Adrenal gland (tissue), 12 donors: ENCODE measurements around the gene NIP7. TPM values are rescaled to one million over a fixed set of nuclear protein-coding genes. Genes with fewer than 3 reads are reported as not detected.

ENCODE experiments used
- DNase-seq, 7 donors: peaks; one replicate each; pipeline ENCODE4 v3.0.0-alpha.2; 2019 to 2020
- H3K27ac ChIP-seq, 5 donors: fragments of 200-600 bp; sonication (generic) in 4 of 5; 1 replicate in 3 of 5; 2 replicates in 2 of 5; pipeline versions ENCODE4 v1.5.1 to v1.8.0; 2016 to 2020; ENCODE audit warnings: mild to moderate bottlenecking in 1 of 5
- H3K27me3 ChIP-seq: fragments of 200-600 bp; 2 replicates; pipeline ENCODE4 v1.8.0; 2021
- H3K36me3 ChIP-seq, 2 donors: fragments of 200-600 bp; replicated peaks in 1 of 2; 1 replicate in 1 of 2; 2 replicates in 1 of 2; pipeline versions ENCODE4 v1.5.1 to v1.8.0; 2018 to 2022
- H3K4me1 ChIP-seq, 2 donors: fragments of 200-600 bp; replicated peaks in 1 of 2; 1 replicate in 1 of 2; 2 replicates in 1 of 2; pipeline versions ENCODE4 v1.5.1 to v1.8.0; 2018 to 2021
- H3K4me3 ChIP-seq, 4 donors: fragments of 200-600 bp; sonication (generic) in 3 of 4; one replicate each; pipeline ENCODE4 v1.5.1; 2016 to 2018
- H3K9me3 ChIP-seq, 3 donors: fragments of 200-600 bp; sonication (generic) in 1 of 3; replicated peaks in 1 of 3; 1 replicate in 2 of 3; 2 replicates in 1 of 3; pipeline versions ENCODE4 v1.5.1 to v1.8.0; 2016 to 2021
- POLR2A ChIP-seq, 2 donors: fragments of 450-650 bp; IDR thresholded peaks; one replicate each; pipeline ENCODE4 v1.6.1; 2017; ENCODE audit warnings: antibody characterized with exemption in 2 of 2, mild to moderate bottlenecking in 2 of 2, moderate library complexity in 1 of 2
- WGBS, 4 donors: extraction: QIAGEN DNeasy Blood & Tissue Kit in 2 of 4; methylation state at CpG; one replicate each; pipeline versions ENCODE4 v1.1.5 to v1.1.7; 2013 to 2017; 5-methylcytosine and 5-hydroxymethylcytosine counted together
- intact Hi-C, 2 donors: fragments of 100-400 bp; cut with DNase I; formaldehyde crosslinking; loops; one replicate each; pipeline versions ENCODE4 v1.14.1 to v1.15.0; 2022 to 2023
- polyA plus RNA-seq, 3 donors: library from polyadenylated mRNA; stranded (reverse); fragments of 200-250 nt in 2 of 3; fragments of 350-450 nt in 1 of 3; fragmentation: Illumina TruSeq in 1 of 3; extraction: RNeasy Lipid Tissue Mini Kit (QIAGEN cat#74804) in 1 of 3; gene quantifications; one replicate each; pipeline ENCODE4 v1.2.3, GENCODE V29; 2013 to 2014
- total RNA-seq, 9 donors: library from RNA; depleted of rRNA in 4 of 9; stranded (reverse); fragments of >200 nt in 4 of 9; fragments of 120-200 nt in 1 of 9; fragmentation: NEBNext Ultra II Directional in 1 of 9; extraction: Animal tissue kit (Norgen Biotek cat#: 25700) in 1 of 9; gene quantifications; one replicate each; pipeline versions ENCODE4 v1.1.0 to v1.2.4, GENCODE V29; 2013 to 2023
- TF ChIP-seq, protein P1 (sequence below), 6 experiments: fragments of 450-650 bp in 4 of 6; fragments of 200-600 bp in 2 of 6; sonication (generic) in 1 of 6; IDR thresholded peaks; 1 replicate in 5 of 6; 2 replicates in 1 of 6; pipeline versions ENCODE4 v1.5.1 to v1.8.0; 2016 to 2021; ENCODE audit warnings: antibody characterized with exemption in 6 of 6, mild to moderate bottlenecking in 2 of 6, moderate library complexity in 1 of 6
- donor health status: healthy with polysubstance abuse.
- donor health status: Bipolar disorder and iron deficiency.
- donor health status: DM: yes; HTN: yes; CAD: no.
- donor health status: DM: no; HTN: no; CAD: no.
- donor health status: DM: no; HTN: no; CAD: no.
- donor health status: DM: yes; HTN: yes; CAD: no.

The NIP7 gene
- total and polyA plus RNA-seq, 12 donors = 10.5 to 38.0 (median 21.6) TPM

DNA sequence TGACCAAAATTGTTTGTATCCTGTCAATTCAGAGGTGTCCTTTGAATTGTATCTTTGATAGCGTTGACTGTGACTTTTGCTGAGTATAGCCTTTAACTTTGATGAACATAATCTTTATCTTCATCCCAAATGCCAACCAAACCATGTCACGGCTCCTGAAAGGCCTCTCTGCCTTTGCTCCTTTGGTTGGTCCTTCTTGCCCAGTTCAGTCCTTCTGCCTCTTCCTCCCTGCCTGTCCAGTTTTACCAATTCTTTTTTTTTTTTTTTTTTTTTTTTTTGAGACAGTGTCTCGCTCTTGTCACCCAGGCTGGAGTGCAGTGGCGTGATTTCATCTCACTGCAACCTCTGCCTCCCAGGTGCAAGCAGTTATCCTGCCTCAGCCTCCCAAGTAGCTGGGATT, 41.3 kb upstream of the NIP7 start:
- H3K36me3 ChIP-seq = peaks cover 0 to 21% of the 10 kb centered on the region in 2 donors
- no peaks in the 10 kb centered on the region for H3K4me1 ChIP-seq
- H3K27ac ChIP-seq = no peak overlapping the region
- TF ChIP-seq POLR2A (IDR thresholded peaks at IDR 0.05) = no peak
- TF ChIP-seq, protein P1, sequence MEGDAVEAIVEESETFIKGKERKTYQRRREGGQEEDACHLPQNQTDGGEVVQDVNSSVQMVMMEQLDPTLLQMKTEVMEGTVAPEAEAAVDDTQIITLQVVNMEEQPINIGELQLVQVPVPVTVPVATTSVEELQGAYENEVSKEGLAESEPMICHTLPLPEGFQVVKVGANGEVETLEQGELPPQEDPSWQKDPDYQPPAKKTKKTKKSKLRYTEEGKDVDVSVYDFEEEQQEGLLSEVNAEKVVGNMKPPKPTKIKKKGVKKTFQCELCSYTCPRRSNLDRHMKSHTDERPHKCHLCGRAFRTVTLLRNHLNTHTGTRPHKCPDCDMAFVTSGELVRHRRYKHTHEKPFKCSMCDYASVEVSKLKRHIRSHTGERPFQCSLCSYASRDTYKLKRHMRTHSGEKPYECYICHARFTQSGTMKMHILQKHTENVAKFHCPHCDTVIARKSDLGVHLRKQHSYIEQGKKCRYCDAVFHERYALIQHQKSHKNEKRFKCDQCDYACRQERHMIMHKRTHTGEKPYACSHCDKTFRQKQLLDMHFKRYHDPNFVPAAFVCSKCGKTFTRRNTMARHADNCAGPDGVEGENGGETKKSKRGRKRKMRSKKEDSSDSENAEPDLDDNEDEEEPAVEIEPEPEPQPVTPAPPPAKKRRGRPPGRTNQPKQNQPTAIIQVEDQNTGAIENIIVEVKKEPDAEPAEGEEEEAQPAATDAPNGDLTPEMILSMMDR (IDR thresholded peaks at IDR 0.05) = no peak
- no peak for DNase-seq
- intact Hi-C loops = loop anchor here in 1 of 2 donors (10.0 kb wide), 1 partner anchor 143 kb away; no protein-coding TSS in a partner anchor
- no peak overlapping the region for H3K4me3 ChIP-seq
- WGBS, 4 donors = 93 to 100% (median 99%) methylated on average over 4 of the region's 4 CpGs
- H3K9me3 ChIP-seq = no peaks in the 10 kb centered on the region
- no peaks in the 10 kb centered on the region for H3K27me3 ChIP-seq

DNA sequence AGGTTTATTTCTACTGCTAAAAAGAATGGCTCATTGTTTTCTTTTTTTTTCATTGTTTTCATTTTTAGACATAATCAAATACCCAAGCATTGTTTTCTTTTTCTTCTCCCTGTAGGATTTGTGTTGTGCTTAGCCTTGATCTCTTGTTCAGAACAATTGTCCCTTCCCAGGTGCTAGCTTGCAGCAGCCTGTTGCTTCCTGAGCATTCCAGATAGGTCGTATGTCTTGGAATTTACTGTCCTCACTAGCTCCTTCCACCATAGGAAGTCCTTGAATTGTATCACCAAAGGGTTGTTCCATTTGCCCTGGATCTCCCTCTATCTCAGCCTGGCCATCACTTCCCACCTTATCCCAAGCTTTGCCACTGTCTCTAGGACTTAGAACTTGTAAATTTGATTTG, 38.4 kb upstream of the NIP7 start:
- Histone ChIP-seq H3K27ac (no peak overlapping the region), H3K36me3 (peaks cover 0 to 21% of the 10 kb centered on the region in 2 donors), H3K4me3 (no peak overlapping the region), H3K27me3 (no peaks in the 10 kb centered on the region), H3K9me3 (no peaks in the 10 kb centered on the region), H3K4me1 (no peaks in the 10 kb centered on the region)
- no peak for DNase-seq
- WGBS, 4 donors = 63 to 71% (median 63%) methylated on average over 1 of the region's 1 CpG
- TF ChIP-seq, protein P1 (IDR thresholded peaks at IDR 0.05) = no peak
- TF ChIP-seq POLR2A (IDR thresholded peaks at IDR 0.05) = no peak
- intact Hi-C loops = no loop called here

DNA sequence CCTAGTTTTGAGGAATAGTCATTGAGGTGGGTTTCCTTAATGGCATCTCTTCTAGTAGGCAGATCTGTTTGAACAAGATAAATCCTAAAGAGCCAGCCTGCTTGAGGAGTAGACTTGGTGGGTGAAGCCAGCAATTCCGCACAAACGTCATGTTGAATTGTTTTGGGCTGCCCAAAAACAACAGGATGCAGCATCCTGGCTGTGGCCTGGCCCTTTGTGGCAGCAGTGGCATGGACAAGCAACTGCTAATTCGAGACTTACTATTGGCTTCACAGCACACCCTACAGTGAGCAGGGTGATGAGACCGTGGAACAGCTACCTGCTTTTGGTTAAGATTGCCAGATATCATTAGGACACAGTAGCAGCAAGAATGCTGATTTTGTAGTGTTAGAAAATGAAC, 37.7 kb upstream of the NIP7 start:
- intact Hi-C loops = no loop called here
- Histone ChIP-seq H3K4me3 (no peak overlapping the region), H3K36me3 (peaks cover 0 to 21% of the 10 kb centered on the region in 2 donors), H3K9me3 (no peaks in the 10 kb centered on the region), H3K4me1 (no peaks in the 10 kb centered on the region), H3K27me3 (no peaks in the 10 kb centered on the region), H3K27ac (no peak overlapping the region)
- no peak for DNase-seq
- TF ChIP-seq, protein P1 (IDR thresholded peaks at IDR 0.05) = no peak
- TF ChIP-seq POLR2A (IDR thresholded peaks at IDR 0.05) = no peak
- WGBS, 4 donors = 91 to 96% (median 93%) methylated on average over 4 of the region's 4 CpGs

DNA sequence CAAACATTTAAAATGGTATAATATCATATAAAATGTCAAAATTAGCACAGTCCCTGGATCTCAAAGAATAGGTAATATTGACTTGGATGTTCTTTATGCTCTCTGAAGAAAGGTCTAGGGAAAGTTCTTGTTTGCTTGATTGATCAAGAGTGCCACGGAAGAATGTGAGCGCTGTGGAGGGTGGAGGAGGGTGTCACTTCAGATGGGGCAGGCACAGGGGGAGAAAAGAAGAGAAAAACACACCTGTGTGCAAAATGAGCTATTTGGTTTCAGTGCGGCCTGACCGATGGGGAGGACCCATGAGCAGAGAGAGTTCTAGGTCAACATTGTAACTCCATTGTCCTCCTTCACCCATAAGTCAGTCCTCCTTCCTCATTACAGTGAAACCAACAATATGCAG, 37.3 kb upstream of the NIP7 start:
- 91 to 97% (median 95%) methylated on average over 4 of the region's 4 CpGs for WGBS, 4 donors
- Histone ChIP-seq H3K36me3 (peaks cover 0 to 21% of the 10 kb centered on the region in 2 donors), H3K4me3 (no peak overlapping the region), H3K4me1 (no peaks in the 10 kb centered on the region), H3K27ac (no peak overlapping the region), H3K9me3 (no peaks in the 10 kb centered on the region), H3K27me3 (no peaks in the 10 kb centered on the region)
- TF ChIP-seq POLR2A (IDR thresholded peaks at IDR 0.05) = no peak
- TF ChIP-seq, protein P1 (IDR thresholded peaks at IDR 0.05) = no peak
- DNase-seq = no peak
- intact Hi-C loops = no loop called here
